ENCODE data around the gene MAML2. TPM values are rescaled to one million over a fixed set of nuclear protein-coding genes. Genes with fewer than 3 reads are reported as not detected.

The MAML2 gene
- total and polyA plus RNA-seq, 2 experiments from 2014 or later, result 2.0 to 7.1 TPM

DNA sequence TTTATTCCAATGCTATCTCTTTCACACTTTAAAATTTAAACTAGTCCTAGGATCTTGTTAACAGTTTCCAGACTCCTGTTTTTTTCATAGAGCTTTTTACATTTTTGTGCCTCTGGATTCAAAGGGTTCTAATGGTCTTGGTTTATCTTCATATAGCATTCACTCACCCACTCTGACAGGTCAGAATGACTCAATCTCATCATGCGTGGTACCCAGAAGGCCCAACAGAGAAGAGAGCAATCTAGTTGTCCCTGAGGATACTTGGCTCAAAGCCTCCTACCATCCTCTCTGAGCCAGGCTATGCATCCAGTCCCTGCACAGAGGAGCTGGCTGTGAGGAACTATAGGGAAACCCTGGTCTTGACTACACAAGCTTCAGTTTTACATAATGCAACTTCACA lies 27.5 kb downstream of the MAML2 start (continued):
- TF ChIP-seq, protein P1, sequence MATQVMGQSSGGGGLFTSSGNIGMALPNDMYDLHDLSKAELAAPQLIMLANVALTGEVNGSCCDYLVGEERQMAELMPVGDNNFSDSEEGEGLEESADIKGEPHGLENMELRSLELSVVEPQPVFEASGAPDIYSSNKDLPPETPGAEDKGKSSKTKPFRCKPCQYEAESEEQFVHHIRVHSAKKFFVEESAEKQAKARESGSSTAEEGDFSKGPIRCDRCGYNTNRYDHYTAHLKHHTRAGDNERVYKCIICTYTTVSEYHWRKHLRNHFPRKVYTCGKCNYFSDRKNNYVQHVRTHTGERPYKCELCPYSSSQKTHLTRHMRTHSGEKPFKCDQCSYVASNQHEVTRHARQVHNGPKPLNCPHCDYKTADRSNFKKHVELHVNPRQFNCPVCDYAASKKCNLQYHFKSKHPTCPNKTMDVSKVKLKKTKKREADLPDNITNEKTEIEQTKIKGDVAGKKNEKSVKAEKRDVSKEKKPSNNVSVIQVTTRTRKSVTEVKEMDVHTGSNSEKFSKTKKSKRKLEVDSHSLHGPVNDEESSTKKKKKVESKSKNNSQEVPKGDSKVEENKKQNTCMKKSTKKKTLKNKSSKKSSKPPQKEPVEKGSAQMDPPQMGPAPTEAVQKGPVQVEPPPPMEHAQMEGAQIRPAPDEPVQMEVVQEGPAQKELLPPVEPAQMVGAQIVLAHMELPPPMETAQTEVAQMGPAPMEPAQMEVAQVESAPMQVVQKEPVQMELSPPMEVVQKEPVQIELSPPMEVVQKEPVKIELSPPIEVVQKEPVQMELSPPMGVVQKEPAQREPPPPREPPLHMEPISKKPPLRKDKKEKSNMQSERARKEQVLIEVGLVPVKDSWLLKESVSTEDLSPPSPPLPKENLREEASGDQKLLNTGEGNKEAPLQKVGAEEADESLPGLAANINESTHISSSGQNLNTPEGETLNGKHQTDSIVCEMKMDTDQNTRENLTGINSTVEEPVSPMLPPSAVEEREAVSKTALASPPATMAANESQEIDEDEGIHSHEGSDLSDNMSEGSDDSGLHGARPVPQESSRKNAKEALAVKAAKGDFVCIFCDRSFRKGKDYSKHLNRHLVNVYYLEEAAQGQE (IDR thresholded peaks at IDR 0.05; ENCODE audit: unreplicated experiment), result no peak
- TF ChIP-seq STAT1 (IDR thresholded peaks at IDR 0.05; ENCODE audit: unreplicated experiment), result no peak

DNA sequence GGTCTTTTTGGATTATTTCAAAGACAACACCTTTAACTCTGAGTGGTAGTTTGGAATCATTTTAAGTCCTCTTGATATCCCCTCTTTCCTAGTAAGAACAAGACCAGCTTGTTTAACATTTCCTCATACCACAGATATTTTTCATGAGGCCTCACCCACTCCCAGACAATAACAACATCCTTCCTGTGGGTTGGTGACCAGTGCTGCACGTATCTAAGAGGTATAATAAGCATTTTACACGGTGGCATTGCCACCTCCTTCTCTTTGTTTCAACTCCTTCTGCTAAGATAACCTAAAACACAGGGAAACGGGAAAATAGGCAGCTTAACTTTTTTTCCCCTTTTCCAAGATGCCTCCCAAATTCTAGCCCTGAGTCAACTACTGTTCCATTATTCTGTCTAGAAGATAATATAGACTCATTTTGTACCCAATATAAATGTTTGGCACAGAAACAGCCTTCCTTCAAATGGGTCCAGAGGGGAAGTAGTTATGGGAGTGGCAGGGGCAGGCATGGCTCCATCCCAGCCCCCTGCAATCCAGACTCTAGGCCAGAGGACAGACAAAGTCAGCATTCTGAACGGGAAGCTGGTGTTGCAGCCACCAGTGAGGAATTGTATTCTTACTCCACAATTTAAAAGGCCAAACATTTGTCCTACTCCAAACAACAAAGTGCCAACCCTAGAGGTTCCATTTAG lies 28.5 kb downstream of the MAML2 start:
- no peaks in the 10 kb centered on the region for H3K27me3 Mint-ChIP-seq (ENCODE audit: insufficient read depth, low read depth, poor library complexity)
- 0 out of 2 replicates have a peak overlapping the region, but pooled peaks have one; percentile 45 for H3K27ac Mint-ChIP-seq
- H3K27me3 ChIP-seq (ENCODE audit: insufficient read depth), result no peaks in the 10 kb centered on the region
- H3K36me3 ChIP-seq (ENCODE audit: insufficient read depth), result no peaks in the 10 kb centered on the region
- H2AFZ ChIP-seq, result no peak overlapping the region
- H3K4me1 ChIP-seq (ENCODE audit: insufficient read depth), result peaks cover 44% of the 10 kb centered on the region
- H3K9me3 Mint-ChIP-seq, result no peaks in the 10 kb centered on the region
- H3K4me3 ChIP-seq, result no peak overlapping the region
- no peaks in the 10 kb centered on the region for H3K9me2 ChIP-seq (ENCODE audit: insufficient read depth)
- no peaks in the 10 kb centered on the region for H4K20me1 ChIP-seq (replicated peaks; ENCODE audit: insufficient read depth)
- H3K4me3 Mint-ChIP-seq, result no peak overlapping the region
- H3K36me3 Mint-ChIP-seq (ENCODE audit: low read depth), result no peaks in the 10 kb centered on the region; the same call in 2 of the 3 replicates
- ATAC-seq (no peak), DNase-seq (ENCODE audit: low spot score) (no peak)
- H3K4me1 Mint-ChIP-seq, result peaks cover 52% of the 10 kb centered on the region
- 0 out of 2 replicates have a peak, but pooled peaks cover 4% of the 10 kb centered on the region for H3K79me2 ChIP-seq (replicated peaks; ENCODE audit: insufficient read depth)
- no peaks in the 10 kb centered on the region for H3F3A ChIP-seq (replicated peaks; ENCODE audit: low read depth)
- 0 out of 2 replicates have a peak overlapping the region, but pooled peaks have one; percentile 64 for H3K27ac ChIP-seq (ENCODE audit: low read depth)
- H3K4me2 ChIP-seq, result 0 out of 2 replicates have a peak overlapping the region, but pooled peaks have one; percentile 30
- TF ChIP-seq ZNF114 (CRISPR knock-in tag; IDR thresholded peaks at IDR 0.05) (no peak), ZNF331 (CRISPR knock-in tag; IDR thresholded peaks at IDR 0.05; ENCODE audit: low read depth) (no peak), EZH2 (IDR thresholded peaks at IDR 0.05; ENCODE audit: low read depth, unreplicated experiment) (no peak), EZH2phosphoT487 (IDR thresholded peaks at IDR 0.05; ENCODE audit: unreplicated experiment) (no peak)
- TF ChIP-seq, protein P2, sequence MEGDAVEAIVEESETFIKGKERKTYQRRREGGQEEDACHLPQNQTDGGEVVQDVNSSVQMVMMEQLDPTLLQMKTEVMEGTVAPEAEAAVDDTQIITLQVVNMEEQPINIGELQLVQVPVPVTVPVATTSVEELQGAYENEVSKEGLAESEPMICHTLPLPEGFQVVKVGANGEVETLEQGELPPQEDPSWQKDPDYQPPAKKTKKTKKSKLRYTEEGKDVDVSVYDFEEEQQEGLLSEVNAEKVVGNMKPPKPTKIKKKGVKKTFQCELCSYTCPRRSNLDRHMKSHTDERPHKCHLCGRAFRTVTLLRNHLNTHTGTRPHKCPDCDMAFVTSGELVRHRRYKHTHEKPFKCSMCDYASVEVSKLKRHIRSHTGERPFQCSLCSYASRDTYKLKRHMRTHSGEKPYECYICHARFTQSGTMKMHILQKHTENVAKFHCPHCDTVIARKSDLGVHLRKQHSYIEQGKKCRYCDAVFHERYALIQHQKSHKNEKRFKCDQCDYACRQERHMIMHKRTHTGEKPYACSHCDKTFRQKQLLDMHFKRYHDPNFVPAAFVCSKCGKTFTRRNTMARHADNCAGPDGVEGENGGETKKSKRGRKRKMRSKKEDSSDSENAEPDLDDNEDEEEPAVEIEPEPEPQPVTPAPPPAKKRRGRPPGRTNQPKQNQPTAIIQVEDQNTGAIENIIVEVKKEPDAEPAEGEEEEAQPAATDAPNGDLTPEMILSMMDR (conservative IDR thresholded peaks at IDR 0.05; ENCODE audit: low read depth in 2 of 2), result no peak
- TF ChIP-seq, protein P1 (IDR thresholded peaks at IDR 0.05; ENCODE audit: unreplicated experiment), result no peak
- TF ChIP-seq, protein P3, sequence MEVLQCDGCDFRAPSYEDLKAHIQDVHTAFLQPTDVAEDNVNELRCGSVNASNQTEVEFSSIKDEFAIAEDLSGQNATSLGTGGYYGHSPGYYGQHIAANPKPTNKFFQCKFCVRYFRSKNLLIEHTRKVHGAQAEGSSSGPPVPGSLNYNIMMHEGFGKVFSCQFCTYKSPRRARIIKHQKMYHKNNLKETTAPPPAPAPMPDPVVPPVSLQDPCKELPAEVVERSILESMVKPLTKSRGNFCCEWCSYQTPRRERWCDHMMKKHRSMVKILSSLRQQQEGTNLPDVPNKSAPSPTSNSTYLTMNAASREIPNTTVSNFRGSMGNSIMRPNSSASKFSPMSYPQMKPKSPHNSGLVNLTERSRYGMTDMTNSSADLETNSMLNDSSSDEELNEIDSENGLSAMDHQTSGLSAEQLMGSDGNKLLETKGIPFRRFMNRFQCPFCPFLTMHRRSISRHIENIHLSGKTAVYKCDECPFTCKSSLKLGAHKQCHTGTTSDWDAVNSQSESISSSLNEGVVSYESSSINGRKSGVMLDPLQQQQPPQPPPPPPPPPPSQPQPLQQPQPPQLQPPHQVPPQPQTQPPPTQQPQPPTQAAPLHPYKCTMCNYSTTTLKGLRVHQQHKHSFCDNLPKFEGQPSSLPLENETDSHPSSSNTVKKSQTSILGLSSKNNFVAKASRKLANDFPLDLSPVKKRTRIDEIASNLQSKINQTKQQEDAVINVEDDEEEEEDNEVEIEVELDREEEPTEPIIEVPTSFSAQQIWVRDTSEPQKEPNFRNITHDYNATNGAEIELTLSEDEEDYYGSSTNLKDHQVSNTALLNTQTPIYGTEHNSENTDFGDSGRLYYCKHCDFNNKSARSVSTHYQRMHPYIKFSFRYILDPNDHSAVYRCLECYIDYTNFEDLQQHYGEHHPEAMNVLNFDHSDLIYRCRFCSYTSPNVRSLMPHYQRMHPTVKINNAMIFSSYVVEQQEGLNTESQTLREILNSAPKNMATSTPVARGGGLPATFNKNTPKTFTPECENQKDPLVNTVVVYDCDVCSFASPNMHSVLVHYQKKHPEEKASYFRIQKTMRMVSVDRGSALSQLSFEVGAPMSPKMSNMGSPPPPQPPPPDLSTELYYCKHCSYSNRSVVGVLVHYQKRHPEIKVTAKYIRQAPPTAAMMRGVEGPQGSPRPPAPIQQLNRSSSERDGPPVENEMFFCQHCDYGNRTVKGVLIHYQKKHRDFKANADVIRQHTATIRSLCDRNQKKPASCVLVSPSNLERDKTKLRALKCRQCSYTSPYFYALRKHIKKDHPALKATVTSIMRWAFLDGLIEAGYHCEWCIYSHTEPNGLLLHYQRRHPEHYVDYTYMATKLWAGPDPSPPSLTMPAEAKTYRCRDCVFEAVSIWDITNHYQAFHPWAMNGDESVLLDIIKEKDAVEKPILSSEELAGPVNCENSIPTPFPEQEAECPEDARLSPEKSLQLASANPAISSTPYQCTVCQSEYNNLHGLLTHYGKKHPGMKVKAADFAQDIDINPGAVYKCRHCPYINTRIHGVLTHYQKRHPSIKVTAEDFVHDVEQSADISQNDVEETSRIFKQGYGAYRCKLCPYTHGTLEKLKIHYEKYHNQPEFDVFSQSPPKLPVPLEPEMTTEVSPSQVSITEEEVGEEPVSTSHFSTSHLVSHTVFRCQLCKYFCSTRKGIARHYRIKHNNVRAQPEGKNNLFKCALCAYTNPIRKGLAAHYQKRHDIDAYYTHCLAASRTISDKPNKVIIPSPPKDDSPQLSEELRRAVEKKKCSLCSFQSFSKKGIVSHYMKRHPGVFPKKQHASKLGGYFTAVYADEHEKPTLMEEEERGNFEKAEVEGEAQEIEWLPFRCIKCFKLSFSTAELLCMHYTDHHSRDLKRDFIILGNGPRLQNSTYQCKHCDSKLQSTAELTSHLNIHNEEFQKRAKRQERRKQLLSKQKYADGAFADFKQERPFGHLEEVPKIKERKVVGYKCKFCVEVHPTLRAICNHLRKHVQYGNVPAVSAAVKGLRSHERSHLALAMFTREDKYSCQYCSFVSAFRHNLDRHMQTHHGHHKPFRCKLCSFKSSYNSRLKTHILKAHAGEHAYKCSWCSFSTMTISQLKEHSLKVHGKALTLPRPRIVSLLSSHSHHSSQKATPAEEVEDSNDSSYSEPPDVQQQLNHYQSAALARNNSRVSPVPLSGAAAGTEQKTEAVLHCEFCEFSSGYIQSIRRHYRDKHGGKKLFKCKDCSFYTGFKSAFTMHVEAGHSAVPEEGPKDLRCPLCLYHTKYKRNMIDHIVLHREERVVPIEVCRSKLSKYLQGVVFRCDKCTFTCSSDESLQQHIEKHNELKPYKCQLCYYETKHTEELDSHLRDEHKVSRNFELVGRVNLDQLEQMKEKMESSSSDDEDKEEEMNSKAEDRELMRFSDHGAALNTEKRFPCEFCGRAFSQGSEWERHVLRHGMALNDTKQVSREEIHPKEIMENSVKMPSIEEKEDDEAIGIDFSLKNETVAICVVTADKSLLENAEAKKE (CRISPR knock-in tag; IDR thresholded peaks at IDR 0.05), result no peak

All from GM23338 (cell line).